Measurements from ENCODE around the gene CFAP58.

GRCh38 chr10:104413528-104413927 lies 59.9 kb downstream of the CFAP58 start:
- TF ChIP-seq RAD21 (CRISPR knock-in tag; IDR thresholded peaks at IDR 0.05) (no peak), ZNF777 (CRISPR knock-in tag; IDR thresholded peaks at IDR 0.05) (no peak)
